GM12878 (cell line): Measurements from ENCODE around the gene LASP1. TPM values are rescaled to one million over a fixed set of nuclear protein-coding genes. Genes with fewer than 3 reads are reported as not detected.

Experiments used
- ATAC-seq: fragments of 200-7000 bp; cut with Tn5 transposase; 3 replicates; pipeline ENCODE4 v1.9.1; 2020; ENCODE audit warnings: mild to moderate bottlenecking, moderate library complexity
- BruUV-seq: library from RNA; stranded (reverse); fragments of 400-500 nt; replicated peaks from 2 replicates; lab custom pipeline; 2021; lab: Mats Ljungman, UMichigan
- CTCF ChIA-PET: fragments of 300-600 bp; sonication (Branson Sonifier 250); formaldehyde crosslinking; extraction: SDS; loops from one replicate; lab custom pipeline; 2021; ENCODE audit warnings: inconsistent platforms; lab: Yijun Ruan, JAX
- POLR2A ChIA-PET: fragments of 350-600 bp; formaldehyde crosslinking; extraction: SDS; loops from one replicate; lab custom pipeline; 2021; ENCODE audit warnings: inconsistent platforms; lab: Charles Lee
- RAD21 ChIA-PET: fragments of 300-600 bp; sonication (Branson Sonifier 250); formaldehyde crosslinking; loops from one replicate; lab custom pipeline; 2023; ENCODE audit warnings: antibody characterized with exemption; ENCODE audit not compliant: unreplicated experiment; lab: Charles Lee
- SMC1A ChIA-PET: fragments of 300-600 bp; sonication (Branson Sonifier 250); formaldehyde crosslinking; loops from one replicate; lab custom pipeline; 2023; ENCODE audit not compliant: unreplicated experiment, uncharacterized antibody; lab: Charles Lee
- DNase-seq: peaks from one replicate; pipeline ENCODE4 v3.0.0-alpha.2; 2011; ENCODE audit warnings: low read depth, low spot score
- FAIRE-seq: peaks from 3 replicates; lab custom pipeline; 2011; peaks lifted over from hg19 to GRCh38; lab: Jason Lieb, UNC
- H2AFZ ChIP-seq: 2 replicates; pipeline ENCODE4 v1.6.0; 2011; ENCODE audit warnings: low read depth, low read length, control low read depth; ENCODE audit not compliant: control insufficient read depth
- H3K27ac ChIP-seq: 2 replicates; pipeline ENCODE4 v1.5.1; 2011; ENCODE audit warnings: control low read depth; ENCODE audit not compliant: control insufficient read depth, insufficient read depth
- H3K27me3 ChIP-seq, 2 experiments: replicated peaks in 1 of 2; 2 replicates each; pipeline versions ENCODE4 v1.6.0 to v1.6.1; 2011; ENCODE audit warnings: low read length in 1 of 2; ENCODE audit not compliant: control insufficient read depth in 2 of 2, insufficient read depth in 2 of 2
- H3K36me3 ChIP-seq, 2 experiments: 2 replicates each; pipeline ENCODE4 v1.5.1; 2011; ENCODE audit warnings: low read length in 1 of 2; ENCODE audit not compliant: control insufficient read depth in 2 of 2, insufficient read depth in 2 of 2
- H3K4me1 ChIP-seq: 2 replicates; pipeline ENCODE4 v1.6.1; 2011; ENCODE audit warnings: mild to moderate bottlenecking, low read length, moderate library complexity, mixed read lengths; ENCODE audit not compliant: control insufficient read depth, insufficient read depth
- H3K4me2 ChIP-seq: 2 replicates; pipeline ENCODE4 v1.6.0; 2011; ENCODE audit warnings: control low read depth; ENCODE audit not compliant: control insufficient read depth, insufficient read depth
- H3K4me3 ChIP-seq: fragments of 200-600 bp; sonication (generic); 2 replicates; pipeline ENCODE4 v1.5.1; 2016
- H3K79me2 ChIP-seq: 2 replicates; pipeline ENCODE4 v1.6.0; 2011; ENCODE audit warnings: low read length; ENCODE audit not compliant: control insufficient read depth, insufficient read depth
- H3K9ac ChIP-seq: 2 replicates; pipeline ENCODE4 v1.8.0; 2011; ENCODE audit warnings: low read length, control low read depth, mixed read lengths; ENCODE audit not compliant: control insufficient read depth, insufficient read depth
- H3K9me3 ChIP-seq: replicated peaks from 3 replicates; pipeline ENCODE4 v1.5.1; 2011; ENCODE audit warnings: mild to moderate bottlenecking, low read length; ENCODE audit not compliant: control insufficient read depth, insufficient read depth
- H4K20me1 ChIP-seq: 2 replicates; pipeline ENCODE4 v1.6.0; 2011; ENCODE audit not compliant: control insufficient read depth, insufficient read depth
- ATF3 ChIP-seq: IDR thresholded peaks from 2 replicates; pipeline ENCODE4 v1.6.1; 2011; ENCODE audit warnings: low read depth, mild to moderate bottlenecking, low read length, moderate library complexity, borderline replicate concordance; ENCODE audit errors: extremely low read depth
- BACH1 ChIP-seq: fragments of 450-650 bp; IDR thresholded peaks from 2 replicates; pipeline ENCODE4 v1.6.1; 2017; ENCODE audit warnings: mild to moderate bottlenecking, borderline replicate concordance
- BRCA1 ChIP-seq: IDR thresholded peaks from 2 replicates; pipeline ENCODE4 v1.6.1; 2011; ENCODE audit warnings: low read depth, low read length, improper control_type of control experiment
- EED ChIP-seq: sonication (generic); IDR thresholded peaks from 2 replicates; pipeline ENCODE4 v1.6.1; 2016; ENCODE audit warnings: antibody characterized with exemption, low read depth
- ELK1 ChIP-seq: IDR thresholded peaks from 2 replicates; pipeline ENCODE4 v1.6.1; 2012; ENCODE audit warnings: low read depth, low read length, improper control_type of control experiment
- FOS ChIP-seq: IDR thresholded peaks from 3 replicates; pipeline ENCODE4 v1.6.1; 2011; ENCODE audit warnings: borderline replicate concordance; ENCODE audit not compliant: insufficient read length; ENCODE audit errors: extremely low read depth
- IKZF2 ChIP-seq, 2 experiments: fragments of 450-650 bp; IDR thresholded peaks; 2 replicates each; pipeline ENCODE4 v1.6.1; 2017; ENCODE audit warnings: mild to moderate bottlenecking in 2 of 2, moderate library complexity in 2 of 2
- MLLT1 ChIP-seq: fragments of 450-650 bp; IDR thresholded peaks from 2 replicates; pipeline ENCODE4 v1.6.1; 2016; ENCODE audit warnings: mild to moderate bottlenecking
- NR2C2 ChIP-seq: IDR thresholded peaks from 2 replicates; pipeline ENCODE4 v1.6.1; 2011; ENCODE audit warnings: borderline replicate concordance, low read depth; ENCODE audit not compliant: control insufficient read depth, insufficient read length
- WGBS: methylation state at CpG from one replicate; pipeline ENCODE4 v1.1.6; 2016; ENCODE audit warnings: low lambda C conversion rate; ENCODE audit not compliant: insufficient replicate concordance, insufficient coverage; ENCODE audit errors: missing lambda C conversion rate; 5-methylcytosine and 5-hydroxymethylcytosine counted together
- in situ Hi-C: fragments of 300-500 bp; cut with MboI; formaldehyde crosslinking; loops from 9 replicates; pipeline ENCODE4 v1.14.3; 2018; ENCODE audit warnings: mixed read lengths
- intact Hi-C: fragments of 100-400 bp; cut with micrococcal nuclease; formaldehyde crosslinking; loops from one replicate; pipeline ENCODE4 v1.14.2; 2022; ENCODE audit not compliant: unreplicated experiment
- polyA plus RNA-seq, 11 experiments: library from polyadenylated mRNA; depleted of rRNA in 4 of 11; unstranded in 6 of 11; stranded (reverse) in 5 of 11; fragments of >200 nt; fragmentation: Nextera tagmentation in 4 of 11; fragmentation: Illumina TruSeq in 1 of 11; extraction: Ambion mirVana in 4 of 11; extraction: Trizol in 1 of 11; gene quantifications; 1 replicate in 1 of 11; 2 replicates in 10 of 11; pipeline versions ENCODE4 v1.2.1 to v1.2.3, GENCODE V29; 2011 to 2016; ENCODE audit warnings: inconsistent platforms in 2 of 11, missing spikeins in 2 of 11, low read depth in 1 of 11
- total RNA-seq, 4 experiments: library from RNA; depleted of rRNA in 3 of 4; stranded (reverse); fragments of >200 nt in 3 of 4; fragmentation: Illumina TruSeq in 1 of 4; extraction: Trizol in 1 of 4; gene quantifications; 2 replicates each; pipeline versions ENCODE4 v1.2.1 to v1.2.3, GENCODE V29; 2013 to 2021

Gene LASP1
- total and polyA plus RNA-seq, 10 of the 15 experiments (the other 5 are each of a cell fraction or from before 2014, with no cell fraction given), result 21.0 to 114 (median 59.3) TPM

GRCh38 chr17:38825762-38826247 lies 44.1 kb upstream of the LASP1 start:
- H3K79me2 ChIP-seq, result peaks cover 29% of the 10 kb centered on the region
- H3K4me1 ChIP-seq, result peaks cover 6% of the 10 kb centered on the region
- FAIRE-seq (no peak), ATAC-seq (no peak), DNase-seq (no peak)
- H2AFZ ChIP-seq, result peak overlapping the region; percentile 83
- peak overlapping the region; percentile 84 for H3K9ac ChIP-seq
- RAD21 ChIA-PET, result interaction anchor here (0.6 to 1.3 kb wide), 6 partner anchors 21 to 328 kb away, joined by 3 to 8 read pairs (median 4); partner anchors contain the start of gene RPL23
- H3K27ac ChIP-seq, result peak overlapping the region; percentile 90
- H3K4me2 ChIP-seq, result peak overlapping the region; percentile 89
- TF ChIP-seq ELK1 (no peak), FOS (no peak), IKZF2 (IDR thresholded peaks at IDR 0.05) (0 out of 4 replicates have a peak, but pooled peaks of 1 of the 2 experiments have one; percentile 10), BACH1 (no peak), MLLT1 (peak; percentile 98), BRCA1 (no peak), NR2C2 (no peak), EED (no peak), ATF3 (no peak)
- H3K27me3 ChIP-seq, result no peaks in the 10 kb centered on the region
- in situ Hi-C loops, result no loop called here
- BruUV-seq, result TSS peak; percentile 99
- H3K4me3 ChIP-seq, result peak overlapping the region; percentile 87
- intact Hi-C loops, result no loop called here
- H3K36me3 ChIP-seq, result peaks cover 0 to 4% of the 10 kb centered on the region in 2 experiments; a peak in 3 of 4 replicates
- SMC1A ChIA-PET, result interaction anchor here (1.2 kb wide), 3 partner anchors 26 to 48 kb away, joined by 3 to 13 read pairs (median 7); partner anchors contain the start of gene RPL23
- over 99% methylated on average over 17 of the region's 17 CpGs for WGBS
- no peaks in the 10 kb centered on the region for H3K9me3 ChIP-seq
- POLR2A ChIA-PET, result interaction anchor here (0.7 to 3.2 kb wide), 6 partner anchors 26 to 116 kb away, joined by 3 to 37 read pairs (median 3); partner anchors contain the start of genes LASP1 and RPL23
- CTCF ChIA-PET, result interaction anchor here (0.9 to 1.4 kb wide), 3 partner anchors 28 to 339 kb away, joined by 3 to 5 read pairs (median 4); partner anchors contain the start of gene RPL23
- H4K20me1 ChIP-seq, result no peaks in the 10 kb centered on the region
